Activated gamma-delta T cell treated with Interleukin-2 at 50 U/mL for 16 hours (primary cell): ENCODE data around the gene SUPT4H1.

Source experiments
- DNase-seq: peaks from one replicate; pipeline ENCODE4 v3.0.0-alpha.2; 2020

SUPT4H1 gene

GRCh38 chr17:58328195-58329034 is 23.6 kb downstream of the SUPT4H1 start, which contains the start of gene TSPOAP1:
Gene TSPOAP1 (minus strand): TSS chr17:58328795. CDS start chr17:58327920, 875 bp downstream.
- DNase-seq: peak; percentile 77

- no peak for DNase-seq
These were observed 24.4 kb downstream of the SUPT4H1 start for GRCh38 chr17:58327363-58328194.

GRCh38 chr17:58326609-58327362 is 25.2 kb downstream of the SUPT4H1 start:
- DNase-seq: no peak

GRCh38 chr17:58325976-58326468 is 26.0 kb downstream of the SUPT4H1 start:
- DNase-seq: no peak

GRCh38 chr17:58325289-58325726 is 26.7 kb downstream of the SUPT4H1 start:
- DNase-seq: no peak

GRCh38 chr17:58324409-58325288 is 27.4 kb downstream of the SUPT4H1 start:
- no peak for DNase-seq

- no peak for DNase-seq
These were observed 28.0 kb downstream of the SUPT4H1 start for GRCh38 chr17:58324056-58324408.

DNA sequence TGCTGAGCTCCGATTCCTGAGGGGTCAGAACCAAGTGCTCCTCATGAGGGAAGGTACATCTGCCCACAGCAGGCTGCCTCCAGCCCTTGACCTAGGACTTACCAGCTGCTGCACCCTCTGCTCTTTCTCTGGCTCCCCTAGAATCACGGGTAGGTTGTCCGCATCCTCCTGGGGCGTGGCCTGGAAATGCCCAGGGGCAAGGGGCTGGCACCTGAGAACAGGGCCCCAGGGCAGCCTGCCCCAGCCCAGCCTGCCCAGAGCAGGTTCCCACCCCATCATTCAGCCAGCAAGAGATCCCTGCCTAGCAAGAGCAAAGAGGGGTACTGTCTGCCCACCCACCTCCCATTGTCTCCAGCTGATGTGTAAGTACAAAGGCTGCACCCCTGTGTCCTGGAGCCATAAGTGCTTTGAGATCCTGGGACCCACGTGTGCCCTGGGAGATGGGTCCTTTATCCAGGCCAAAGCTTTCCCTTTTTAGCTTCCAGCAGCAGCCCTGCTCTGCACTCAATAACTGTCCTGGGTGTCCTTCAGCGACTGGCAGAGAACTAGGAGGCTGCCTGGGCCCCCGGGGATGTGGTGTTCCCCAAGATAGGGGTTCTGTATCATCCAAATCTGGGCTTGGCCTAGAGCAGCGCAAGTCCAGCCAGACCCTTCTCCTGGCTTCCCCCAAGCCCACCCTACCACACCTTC is 28.5 kb downstream of the SUPT4H1 start:
- no peak for DNase-seq

GRCh38 chr17:58322581-58323185 is 29.3 kb downstream of the SUPT4H1 start:
- DNase-seq: no peak

GRCh38 chr17:58321571-58322525 is 30.2 kb downstream of the SUPT4H1 start:
- DNase-seq: no peak

- DNase-seq: no peak
These were observed 31.3 kb downstream of the SUPT4H1 start for GRCh38 chr17:58320570-58321323.

- DNase-seq: no peak
These were observed 31.8 kb downstream of the SUPT4H1 start for GRCh38 chr17:58320163-58320558.

DNA sequence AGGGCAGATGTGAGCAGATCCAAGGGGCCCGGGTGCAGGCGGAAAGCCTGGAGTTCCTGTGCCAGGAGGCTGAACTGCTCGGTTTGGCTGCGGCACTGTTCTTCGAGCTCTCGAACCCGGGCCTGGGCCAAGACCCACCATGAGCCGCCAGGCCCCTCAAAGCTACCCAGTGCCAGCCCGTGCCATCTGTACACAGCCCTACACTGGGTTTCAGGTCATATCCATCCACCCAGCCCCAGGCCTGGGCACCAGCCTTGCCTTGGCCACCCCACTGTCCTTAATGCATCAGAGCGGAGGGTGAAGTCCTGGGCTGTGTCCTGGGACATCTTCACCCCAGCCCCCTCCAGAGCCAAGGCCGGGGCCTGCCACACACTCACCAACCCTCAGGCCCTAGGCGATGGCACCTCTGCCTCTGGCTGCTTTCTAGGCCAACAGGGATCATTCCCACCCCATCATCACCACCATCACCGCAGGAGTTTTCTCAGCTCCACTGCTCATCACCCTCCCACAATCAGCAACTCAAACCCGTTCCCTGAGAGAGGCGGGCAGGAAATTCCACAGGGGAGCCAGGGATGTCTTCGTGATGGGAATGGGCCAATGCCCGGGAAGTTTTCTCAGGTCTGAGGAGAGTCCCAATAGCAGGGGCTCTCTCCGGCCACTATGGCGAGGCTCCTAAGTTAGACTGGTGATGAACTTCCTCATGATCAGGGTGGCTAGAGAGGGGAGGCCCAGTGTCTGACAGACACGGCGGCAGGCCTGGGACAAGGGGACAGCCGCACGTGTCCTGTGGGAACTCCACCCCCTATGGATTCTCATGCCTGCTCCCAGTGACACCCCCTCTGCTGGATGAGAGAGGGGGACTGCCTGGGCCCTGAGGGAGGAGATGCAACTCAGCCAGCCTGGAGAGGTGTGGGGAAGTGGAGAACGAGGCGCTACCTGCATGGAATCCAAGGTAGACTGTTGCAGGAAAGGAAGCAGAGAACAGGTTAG is 32.5 kb downstream of the SUPT4H1 start:
- DNase-seq: peak; percentile 3

GRCh38 chr17:58318627-58319172 is 33.3 kb downstream of the SUPT4H1 start:
- DNase-seq: no peak

GRCh38 chr17:58318065-58318481 is 33.9 kb downstream of the SUPT4H1 start:
- peak; percentile 2 for DNase-seq

GRCh38 chr17:58317421-58318064 is 34.5 kb downstream of the SUPT4H1 start:
- DNase-seq: peak; percentile 72
